SK-N-SH (cell line): ENCODE results near the gene ZDHHC14. TPM values are rescaled to one million over a fixed set of nuclear protein-coding genes. Genes with fewer than 3 reads are reported as not detected.

Source experiments
- CTCF ChIA-PET: fragments of 300-600, 350-600 bp; formaldehyde crosslinking; extraction: SDS; loops from one replicate; lab custom pipeline; 2021; lab: Yijun Ruan, JAX
- POLR2A ChIA-PET: fragments of 350-600 bp; sonication (Branson Sonifier 250); formaldehyde crosslinking; extraction: SDS; loops from one replicate; lab custom pipeline; 2020; ENCODE audit warnings: antibody characterized with exemption, inconsistent platforms; lab: Yijun Ruan, JAX
- DNase-seq: peaks from one replicate; pipeline ENCODE4 v3.0.0; 2012
- H2AFZ ChIP-seq: fragments of 200-600 bp; sonication (generic); 2 replicates; pipeline ENCODE4 v1.8.1; 2016; ENCODE audit warnings: antibody characterized with exemption, mild to moderate bottlenecking, low read depth
- H3F3A ChIP-seq: fragments of 200-600 bp; sonication (generic); replicated peaks from 2 replicates; pipeline ENCODE3; 2016; ENCODE audit warnings: antibody characterized with exemption, mild to moderate bottlenecking; ENCODE audit not compliant: insufficient read depth
- H3K27ac ChIP-seq, 2 experiments: fragments of 200-500 bp in 1 of 2; fragments of 200-600 bp in 1 of 2; sonication (Bioruptor generic) in 1 of 2; sonication (generic), shearing (Covaris generic) in 1 of 2; 2 replicates each; pipeline versions ENCODE4 v1.5.1 to v1.6.1; 2014 to 2016; ENCODE audit warnings: low read depth in 2 of 2, inconsistent platforms in 1 of 2, low read length in 1 of 2, mild to moderate bottlenecking in 1 of 2, mixed read lengths in 1 of 2
- H3K27me3 ChIP-seq: fragments of 200-600 bp; sonication (generic), shearing (Covaris generic); 2 replicates; pipeline ENCODE4 v1.6.1; 2016; ENCODE audit warnings: mixed run types; ENCODE audit not compliant: insufficient read depth
- H3K36me3 ChIP-seq, 2 experiments: fragments of 200-500 bp in 1 of 2; fragments of 200-600 bp in 1 of 2; sonication (Bioruptor generic) in 1 of 2; sonication (generic) in 1 of 2; replicated peaks in 1 of 2; 2 replicates each; pipeline versions ENCODE3 to v1.5.1; 2014 to 2016; ENCODE audit warnings: low read length in 1 of 2, mild to moderate bottlenecking in 1 of 2; ENCODE audit not compliant: insufficient read depth in 2 of 2, control insufficient read depth in 1 of 2
- H3K4me1 ChIP-seq, 2 experiments: fragments of 200-500 bp in 1 of 2; fragments of 200-600 bp in 1 of 2; sonication (Bioruptor generic) in 1 of 2; sonication (generic), shearing (Covaris generic) in 1 of 2; 2 replicates each; pipeline versions ENCODE4 v1.5.1 to v1.6.1; 2014 to 2016; ENCODE audit warnings: low read depth in 1 of 2, low read length in 1 of 2, mixed run types in 1 of 2; ENCODE audit not compliant: insufficient read depth in 2 of 2, control insufficient read depth in 1 of 2
- H3K4me2 ChIP-seq: fragments of 200-600 bp; sonication (generic), shearing (Covaris generic); 2 replicates; pipeline ENCODE4 v1.6.1; 2017; ENCODE audit warnings: mixed run types
- H3K4me3 ChIP-seq, 2 experiments: fragments of 200-500 bp in 1 of 2; fragments of 200-600 bp in 1 of 2; sonication (Bioruptor generic) in 1 of 2; sonication (generic), shearing (Covaris generic) in 1 of 2; 2 replicates each; pipeline versions ENCODE4 v1.5.1 to v1.8.1; 2014 to 2016; ENCODE audit warnings: low read depth in 2 of 2, inconsistent platforms in 1 of 2, low read length in 1 of 2, mild to moderate bottlenecking in 1 of 2, mixed read lengths in 1 of 2, moderate library complexity in 1 of 2
- H3K79me2 ChIP-seq: fragments of 200-600 bp; sonication (generic); 2 replicates; pipeline ENCODE4 v1.8.1; 2017; ENCODE audit warnings: mild to moderate bottlenecking; ENCODE audit not compliant: insufficient read depth
- H3K9ac ChIP-seq: fragments of 200-600 bp; sonication (generic); 2 replicates; pipeline ENCODE4 v1.6.1; 2017; ENCODE audit warnings: mixed run types
- H3K9me2 ChIP-seq: fragments of 200-600 bp; sonication (generic); 2 replicates; pipeline ENCODE4 v1.6.1; 2017; ENCODE audit warnings: mixed run types
- H3K9me3 ChIP-seq: fragments of 200-600 bp; sonication (generic); 2 replicates; pipeline ENCODE4 v1.6.1; 2017; ENCODE audit warnings: mixed run types, mild to moderate bottlenecking, moderate library complexity
- H4K20me1 ChIP-seq: fragments of 200-600 bp; sonication (generic); 2 replicates; pipeline ENCODE4 v1.6.1; 2017; ENCODE audit warnings: mild to moderate bottlenecking, mixed run types; ENCODE audit not compliant: insufficient read depth
- CHD2 ChIP-seq: fragments of 150-350 bp; IDR thresholded peaks from 2 replicates; pipeline ENCODE4 v1.6.1; 2018; ENCODE audit warnings: low read length; ENCODE audit not compliant: partially characterized antibody
- EZH2phosphoT487 ChIP-seq: fragments of 200-600 bp; sonication (generic); IDR thresholded peaks from 2 replicates; pipeline ENCODE4 v1.6.1; 2017; ENCODE audit warnings: low read depth, mixed run types, mild to moderate bottlenecking, antibody characterized with exemption, moderate library complexity, borderline replicate concordance
- FOSL2 ChIP-seq: IDR thresholded peaks from 2 replicates; pipeline ENCODE4 v1.4.0; 2012; ENCODE audit warnings: low read depth, mild to moderate bottlenecking, moderate library complexity, borderline replicate concordance
- GABPA ChIP-seq: IDR thresholded peaks from 2 replicates; pipeline ENCODE4 v1.4.0; 2012; ENCODE audit warnings: low read depth, mild to moderate bottlenecking
- JUND ChIP-seq: IDR thresholded peaks from 2 replicates; pipeline ENCODE4 v1.4.0; 2012
- MXI1 ChIP-seq: IDR thresholded peaks from 2 replicates; pipeline ENCODE4 v1.6.1; 2012; ENCODE audit warnings: mild to moderate bottlenecking, low read depth, low read length, improper control_type of control experiment
- NFIC ChIP-seq: IDR thresholded peaks from 2 replicates; pipeline ENCODE4 v1.4.0; 2012; ENCODE audit warnings: borderline replicate concordance
- RCOR1 ChIP-seq: fragments of 150-350 bp; IDR thresholded peaks from 2 replicates; pipeline ENCODE4 v1.6.1; 2017; ENCODE audit warnings: antibody characterized with exemption, low read length
- RXRA ChIP-seq: IDR thresholded peaks from 2 replicates; pipeline ENCODE4 v1.4.0; 2012; ENCODE audit warnings: low read depth, mild to moderate bottlenecking, borderline replicate concordance
- SIN3A ChIP-seq: IDR thresholded peaks from 2 replicates; pipeline ENCODE4 v1.6.1; 2012; ENCODE audit warnings: low read depth, mild to moderate bottlenecking, low read length, moderate library complexity, borderline replicate concordance
- SMC3 ChIP-seq: IDR thresholded peaks from 2 replicates; pipeline ENCODE4 v1.6.1; 2012; ENCODE audit warnings: low read depth, low read length, improper control_type of control experiment
- TAF1 ChIP-seq: IDR thresholded peaks from 2 replicates; pipeline ENCODE4 v1.6.1; 2012; ENCODE audit warnings: low read depth, mild to moderate bottlenecking, low read length, moderate library complexity, borderline replicate concordance
- TCF12 ChIP-seq: IDR thresholded peaks from 2 replicates; pipeline ENCODE4 v1.4.0; 2012
- YY1 ChIP-seq: IDR thresholded peaks from 2 replicates; pipeline ENCODE4 v1.4.0; 2012; ENCODE audit warnings: low read depth, mild to moderate bottlenecking
- WGBS: methylation state at CpG from one replicate; pipeline ENCODE4 v1.1.6; 2017; ENCODE audit warnings: low lambda C conversion rate; 5-methylcytosine and 5-hydroxymethylcytosine counted together
- polyA plus RNA-seq, 3 experiments: library from polyadenylated mRNA; depleted of rRNA; stranded (reverse); fragments of >200 nt; gene quantifications; 2 replicates each; pipeline ENCODE4 v1.2.3, GENCODE V29; 2012
- TF ChIP-seq, protein P1 (sequence below): IDR thresholded peaks from 2 replicates; pipeline ENCODE4 v1.6.1; 2012; ENCODE audit warnings: mild to moderate bottlenecking, low read depth, low read length, moderate library complexity
- TF ChIP-seq, protein P2 (sequence below): IDR thresholded peaks from 2 replicates; pipeline ENCODE4 v1.4.0; 2012; ENCODE audit warnings: low read depth, borderline replicate concordance
- TF ChIP-seq, protein P3 (sequence below): fragments of 150-350 bp; IDR thresholded peaks from 2 replicates; pipeline ENCODE4 v1.6.1; 2017; ENCODE audit warnings: antibody characterized with exemption, low read length, low read depth, borderline replicate concordance
- TF ChIP-seq, protein P4 (sequence below): IDR thresholded peaks from 2 replicates; pipeline ENCODE4 v1.4.0; 2012; ENCODE audit warnings: low read depth

ZDHHC14 gene
- polyA plus RNA-seq, 1 of the 3 experiments (the other 2 are of a cell fraction) = 5.4 TPM

DNA sequence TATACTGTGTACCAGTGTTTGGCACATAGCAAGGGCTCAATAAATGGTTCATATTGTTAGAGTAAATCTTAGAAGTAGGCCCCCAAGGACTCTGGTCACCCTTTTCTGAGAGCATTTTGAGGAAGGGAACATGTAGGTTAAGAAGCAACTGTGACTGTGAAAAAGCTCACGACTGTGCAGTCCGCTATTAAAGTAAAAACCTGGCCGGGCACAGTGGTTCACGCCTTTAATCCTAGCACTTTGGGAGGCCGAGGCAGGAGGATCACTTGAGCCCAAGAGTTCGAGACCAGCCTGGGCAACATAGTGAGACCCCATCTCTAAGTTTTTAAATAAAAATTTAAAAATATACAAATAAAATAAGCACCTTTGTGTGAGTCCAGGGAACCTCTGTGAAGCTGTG lies 5.0 kb downstream of the ZDHHC14 start (continued):
- TF ChIP-seq GABPA = no peak
- TF ChIP-seq JUND = no peak
- TF ChIP-seq FOSL2 = no peak

DNA sequence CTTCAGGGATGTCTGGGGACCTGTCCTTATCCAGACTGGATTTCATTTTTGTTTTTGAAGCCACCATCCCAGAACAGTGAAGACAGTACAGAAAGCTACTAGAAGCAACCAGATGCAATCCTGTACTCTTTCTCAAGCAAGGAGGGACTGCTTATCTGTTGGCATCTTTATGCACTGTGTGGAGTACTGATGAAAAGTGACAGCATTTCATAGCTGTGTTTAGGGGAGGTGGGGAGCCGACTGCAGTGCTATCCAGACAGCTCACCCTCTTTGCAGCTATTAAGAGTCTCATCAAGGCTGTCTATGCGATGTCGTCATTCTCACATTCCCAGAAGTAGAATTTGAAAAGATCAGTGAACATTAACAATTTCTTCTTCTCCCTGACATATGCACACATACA lies 5.5 kb downstream of the ZDHHC14 start:
- no peak overlapping the region for H3K4me2 ChIP-seq
- H3K79me2 ChIP-seq = peaks cover 7% of the 10 kb centered on the region; the same call in 1 of the 2 replicates
- no peak overlapping the region for H3K27ac ChIP-seq
- no peak for DNase-seq
- TF ChIP-seq, protein P1, sequence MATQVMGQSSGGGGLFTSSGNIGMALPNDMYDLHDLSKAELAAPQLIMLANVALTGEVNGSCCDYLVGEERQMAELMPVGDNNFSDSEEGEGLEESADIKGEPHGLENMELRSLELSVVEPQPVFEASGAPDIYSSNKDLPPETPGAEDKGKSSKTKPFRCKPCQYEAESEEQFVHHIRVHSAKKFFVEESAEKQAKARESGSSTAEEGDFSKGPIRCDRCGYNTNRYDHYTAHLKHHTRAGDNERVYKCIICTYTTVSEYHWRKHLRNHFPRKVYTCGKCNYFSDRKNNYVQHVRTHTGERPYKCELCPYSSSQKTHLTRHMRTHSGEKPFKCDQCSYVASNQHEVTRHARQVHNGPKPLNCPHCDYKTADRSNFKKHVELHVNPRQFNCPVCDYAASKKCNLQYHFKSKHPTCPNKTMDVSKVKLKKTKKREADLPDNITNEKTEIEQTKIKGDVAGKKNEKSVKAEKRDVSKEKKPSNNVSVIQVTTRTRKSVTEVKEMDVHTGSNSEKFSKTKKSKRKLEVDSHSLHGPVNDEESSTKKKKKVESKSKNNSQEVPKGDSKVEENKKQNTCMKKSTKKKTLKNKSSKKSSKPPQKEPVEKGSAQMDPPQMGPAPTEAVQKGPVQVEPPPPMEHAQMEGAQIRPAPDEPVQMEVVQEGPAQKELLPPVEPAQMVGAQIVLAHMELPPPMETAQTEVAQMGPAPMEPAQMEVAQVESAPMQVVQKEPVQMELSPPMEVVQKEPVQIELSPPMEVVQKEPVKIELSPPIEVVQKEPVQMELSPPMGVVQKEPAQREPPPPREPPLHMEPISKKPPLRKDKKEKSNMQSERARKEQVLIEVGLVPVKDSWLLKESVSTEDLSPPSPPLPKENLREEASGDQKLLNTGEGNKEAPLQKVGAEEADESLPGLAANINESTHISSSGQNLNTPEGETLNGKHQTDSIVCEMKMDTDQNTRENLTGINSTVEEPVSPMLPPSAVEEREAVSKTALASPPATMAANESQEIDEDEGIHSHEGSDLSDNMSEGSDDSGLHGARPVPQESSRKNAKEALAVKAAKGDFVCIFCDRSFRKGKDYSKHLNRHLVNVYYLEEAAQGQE = no peak
- TF ChIP-seq, protein P2, sequence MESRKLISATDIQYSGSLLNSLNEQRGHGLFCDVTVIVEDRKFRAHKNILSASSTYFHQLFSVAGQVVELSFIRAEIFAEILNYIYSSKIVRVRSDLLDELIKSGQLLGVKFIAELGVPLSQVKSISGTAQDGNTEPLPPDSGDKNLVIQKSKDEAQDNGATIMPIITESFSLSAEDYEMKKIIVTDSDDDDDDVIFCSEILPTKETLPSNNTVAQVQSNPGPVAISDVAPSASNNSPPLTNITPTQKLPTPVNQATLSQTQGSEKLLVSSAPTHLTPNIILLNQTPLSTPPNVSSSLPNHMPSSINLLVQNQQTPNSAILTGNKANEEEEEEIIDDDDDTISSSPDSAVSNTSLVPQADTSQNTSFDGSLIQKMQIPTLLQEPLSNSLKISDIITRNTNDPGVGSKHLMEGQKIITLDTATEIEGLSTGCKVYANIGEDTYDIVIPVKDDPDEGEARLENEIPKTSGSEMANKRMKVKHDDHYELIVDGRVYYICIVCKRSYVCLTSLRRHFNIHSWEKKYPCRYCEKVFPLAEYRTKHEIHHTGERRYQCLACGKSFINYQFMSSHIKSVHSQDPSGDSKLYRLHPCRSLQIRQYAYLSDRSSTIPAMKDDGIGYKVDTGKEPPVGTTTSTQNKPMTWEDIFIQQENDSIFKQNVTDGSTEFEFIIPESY = no peak
- no peak for TF ChIP-seq RXRA
- TF ChIP-seq CHD2 = no peak
- TF ChIP-seq YY1 = no peak
- H3F3A ChIP-seq = peaks cover 5% of the 10 kb centered on the region
- no peak overlapping the region for H3K4me3 ChIP-seq
- H3K9me2 ChIP-seq = no peaks in the 10 kb centered on the region
- no peaks in the 10 kb centered on the region for H4K20me1 ChIP-seq
- 84% methylated on average over 2 of the region's 3 CpGs for WGBS
- no peak overlapping the region for H3K9ac ChIP-seq
- peaks cover 21% of the 10 kb centered on the region for H3K9me3 ChIP-seq
- H2AFZ ChIP-seq = no peak overlapping the region
- H3K4me1 ChIP-seq = peaks cover 0 to 11% of the 10 kb centered on the region in 2 experiments; a peak in 1 of 4 replicates
- no peaks in the 10 kb centered on the region for H3K27me3 ChIP-seq
- H3K36me3 ChIP-seq = peaks cover 0 to 8% of the 10 kb centered on the region in 2 experiments
- POLR2A ChIA-PET = no interaction called here
- CTCF ChIA-PET = interaction anchor here (0.5 to 0.7 kb wide), 2 partner anchors 187 to 211 kb away, joined by 3 read pairs; no protein-coding TSS in a partner anchor

DNA sequence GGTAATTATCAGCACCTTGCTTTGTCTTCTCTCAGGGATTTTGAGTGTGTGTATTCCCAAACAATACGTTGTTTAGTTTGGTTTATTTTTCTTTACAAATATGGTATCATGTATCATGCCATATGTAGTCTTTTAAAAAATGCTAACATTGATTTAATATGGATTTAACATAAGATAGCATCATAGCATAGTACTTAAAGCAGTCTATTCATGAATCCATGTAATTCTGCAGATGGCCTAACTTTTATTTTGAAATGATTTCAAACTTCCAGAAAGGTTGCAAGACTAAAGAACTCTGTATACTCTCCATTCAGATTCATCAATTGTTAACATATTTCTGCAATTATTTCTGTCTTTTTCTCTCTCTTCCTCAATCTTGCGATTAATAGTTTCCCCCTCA lies 7.9 kb downstream of the ZDHHC14 start:
- Histone ChIP-seq H3K4me1 (no peaks in the 10 kb centered on the region), H3F3A (peaks cover 5% of the 10 kb centered on the region), H3K27ac (no peak overlapping the region), H3K36me3 (peaks cover 0 to 8% of the 10 kb centered on the region in 2 experiments), H3K9me2 (no peaks in the 10 kb centered on the region), H3K9ac (no peak overlapping the region), H3K4me2 (no peak overlapping the region), H3K79me2 (no peaks in the 10 kb centered on the region; the same call in 1 of the 2 replicates), H4K20me1 (no peaks in the 10 kb centered on the region), H3K4me3 (no peak overlapping the region), H3K27me3 (no peaks in the 10 kb centered on the region), H2AFZ (no peak overlapping the region), H3K9me3 (peaks cover 26% of the 10 kb centered on the region)
- 97% methylated on average over 2 of the region's 2 CpGs for WGBS
- ChIA-PET POLR2A (no interaction called here), CTCF (no interaction called here)
- no peak for DNase-seq
- TF ChIP-seq SIN3A (no peak), EZH2phosphoT487 (no peak), YY1 (no peak), RCOR1 (no peak), NFIC (no peak), MXI1 (no peak), SMC3 (no peak), TCF12 (no peak), RXRA (no peak), TAF1 (no peak), JUND (no peak)
- TF ChIP-seq, protein P3, sequence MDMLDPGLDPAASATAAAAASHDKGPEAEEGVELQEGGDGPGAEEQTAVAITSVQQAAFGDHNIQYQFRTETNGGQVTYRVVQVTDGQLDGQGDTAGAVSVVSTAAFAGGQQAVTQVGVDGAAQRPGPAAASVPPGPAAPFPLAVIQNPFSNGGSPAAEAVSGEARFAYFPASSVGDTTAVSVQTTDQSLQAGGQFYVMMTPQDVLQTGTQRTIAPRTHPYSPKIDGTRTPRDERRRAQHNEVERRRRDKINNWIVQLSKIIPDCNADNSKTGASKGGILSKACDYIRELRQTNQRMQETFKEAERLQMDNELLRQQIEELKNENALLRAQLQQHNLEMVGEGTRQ = no peak
- TF ChIP-seq, protein P4, sequence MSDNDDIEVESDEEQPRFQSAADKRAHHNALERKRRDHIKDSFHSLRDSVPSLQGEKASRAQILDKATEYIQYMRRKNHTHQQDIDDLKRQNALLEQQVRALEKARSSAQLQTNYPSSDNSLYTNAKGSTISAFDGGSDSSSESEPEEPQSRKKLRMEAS = no peak
